ENCODE results near the gene CHMP6. TPM values are rescaled to one million over a fixed set of nuclear protein-coding genes. Genes with fewer than 3 reads are reported as not detected.
A peak's percentile ranks its signal among the peaks of the same experiment; 100 is the strongest.

CHMP6 gene
- total RNA-seq: 19.5 TPM
- long read RNA-seq, transcript CHMP6-201 (8 exons, 1,664 nt): major isoform, 72 of 82 reads
- long read RNA-seq, partial matches to known transcripts: 3 of 82 reads
- long read RNA-seq, other reads (novel, unspliced or antisense): 6 of 82 reads

GRCh38 chr17:80991645-80992076 is at the start of gene CHMP6:
Gene CHMP6, plus strand, starts transcription at chr17:80991841. Its CDS starts 78 bp downstream, at chr17:80991919.
- ATAC-seq (peak; percentile 73), DNase-seq (peak; percentile 91)
- intact Hi-C loops (cut with micrococcal nuclease): no loop called here

GRCh38 chr17:80942423-80943345 is 49.0 kb upstream of the CHMP6 start:
- DNase-seq (peak; percentile 96), ATAC-seq (peak; percentile 95)
- intact Hi-C loops (cut with micrococcal nuclease): no loop called here

DNA sequence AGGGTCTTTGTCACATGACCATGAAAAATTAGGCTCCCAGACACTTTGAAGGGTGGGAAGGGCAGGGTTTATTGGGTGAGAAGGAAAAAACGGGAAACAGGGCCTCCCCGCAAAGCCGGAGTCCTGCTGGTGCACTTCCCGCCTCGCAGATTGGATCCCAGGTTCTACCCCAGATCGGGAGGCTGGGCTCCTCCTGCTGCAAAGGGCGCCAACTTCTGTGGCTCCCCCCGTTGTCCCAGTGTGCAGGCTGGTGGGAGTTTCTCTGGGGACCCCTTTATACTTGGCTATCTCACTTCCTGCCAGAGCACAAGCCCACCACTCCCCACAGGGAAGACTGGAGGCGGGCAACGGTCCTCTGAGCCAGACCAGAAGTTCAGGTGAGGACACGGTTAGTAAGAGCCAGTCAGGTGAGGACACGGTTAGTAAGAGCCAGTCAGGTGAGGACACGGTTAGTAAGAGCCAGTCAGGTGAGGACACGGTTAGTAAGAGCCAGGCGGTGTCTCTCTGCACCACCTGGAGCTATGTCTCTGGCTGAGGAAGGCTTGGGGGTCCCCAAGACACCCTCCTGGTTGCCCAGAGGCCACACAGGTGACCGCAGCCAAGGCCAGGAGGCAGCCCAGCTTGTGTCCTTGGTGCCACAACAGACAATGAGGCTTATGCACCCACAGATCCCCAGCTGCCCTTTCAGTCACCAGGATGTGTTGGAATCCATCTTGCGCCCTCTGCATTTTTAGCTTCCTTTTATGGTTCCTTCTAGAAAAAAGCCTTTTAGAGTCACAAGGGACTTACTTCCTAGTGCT is 48.1 kb upstream of the CHMP6 start:
- intact Hi-C loops (cut with micrococcal nuclease): no loop called here
- ATAC-seq (no peak), DNase-seq (peak; percentile 12)

DNA sequence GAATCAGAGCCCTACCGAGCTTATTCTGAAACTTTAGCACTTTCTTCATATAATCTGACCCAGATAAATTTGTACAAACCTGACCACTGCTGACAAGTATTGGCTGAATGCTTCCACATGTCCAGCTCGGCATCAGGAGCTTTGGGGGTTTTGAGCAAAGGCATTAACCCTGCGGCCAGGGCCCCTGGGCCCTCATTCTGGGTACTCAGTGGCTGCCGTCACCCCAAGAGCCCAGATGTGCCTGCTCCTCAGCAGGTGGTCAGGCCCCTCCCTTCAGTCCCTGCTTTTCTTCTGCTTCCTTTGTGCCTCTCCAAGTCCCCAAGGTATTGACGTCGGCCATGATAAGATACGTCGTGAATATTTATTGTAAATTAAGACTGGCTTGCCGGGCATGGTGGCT is 47.3 kb upstream of the CHMP6 start:
- intact Hi-C loops (cut with micrococcal nuclease): no loop called here
- ATAC-seq: no peak
- peak; percentile 17 for DNase-seq

GRCh38 chr17:80945736-80946135 is 45.9 kb upstream of the CHMP6 start:
- intact Hi-C loops (cut with micrococcal nuclease): no loop called here
- DNase-seq (no peak), ATAC-seq (no peak)

DNA sequence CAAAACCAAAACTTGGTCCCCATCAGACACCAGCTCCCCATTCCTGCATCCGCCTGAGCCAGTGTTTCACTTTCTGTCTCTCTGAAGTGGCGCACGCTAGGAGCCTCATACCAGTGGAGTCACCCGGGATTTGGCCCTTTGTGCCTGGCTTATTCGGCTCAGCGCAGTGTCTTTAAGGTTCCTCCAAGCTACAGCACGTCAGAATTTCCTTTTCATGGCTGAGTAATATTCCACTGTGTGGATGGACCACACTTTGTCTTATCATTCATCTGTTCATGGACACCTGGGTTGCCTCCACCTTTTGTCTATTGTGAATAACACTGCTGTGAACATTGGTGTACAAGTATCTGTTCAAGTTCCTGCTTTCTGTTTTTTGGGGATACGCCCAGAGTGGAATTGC is 45.2 kb upstream of the CHMP6 start:
- no peak for DNase-seq
- no peak for ATAC-seq
- intact Hi-C loops (cut with micrococcal nuclease): no loop called here

GRCh38 chr17:80947200-80947940 is 44.3 kb upstream of the CHMP6 start:
- intact Hi-C loops (cut with micrococcal nuclease): no loop called here
- no peak for ATAC-seq
- no peak for DNase-seq

GRCh38 chr17:80948019-80948975 is 43.3 kb upstream of the CHMP6 start:
- intact Hi-C loops (cut with micrococcal nuclease): no loop called here
- ATAC-seq: no peak
- DNase-seq: peak; percentile 35

- peak; percentile 19 for DNase-seq
- ATAC-seq: peak; percentile 8
- intact Hi-C loops (cut with micrococcal nuclease): no loop called here
Measured at GRCh38 chr17:80948976-80949450, 42.6 kb upstream of the CHMP6 start.

GRCh38 chr17:80949451-80950421 is 41.9 kb upstream of the CHMP6 start:
- intact Hi-C loops (cut with micrococcal nuclease): no loop called here
- peak; percentile 30 for DNase-seq
- peak; percentile 54 for ATAC-seq

DNA sequence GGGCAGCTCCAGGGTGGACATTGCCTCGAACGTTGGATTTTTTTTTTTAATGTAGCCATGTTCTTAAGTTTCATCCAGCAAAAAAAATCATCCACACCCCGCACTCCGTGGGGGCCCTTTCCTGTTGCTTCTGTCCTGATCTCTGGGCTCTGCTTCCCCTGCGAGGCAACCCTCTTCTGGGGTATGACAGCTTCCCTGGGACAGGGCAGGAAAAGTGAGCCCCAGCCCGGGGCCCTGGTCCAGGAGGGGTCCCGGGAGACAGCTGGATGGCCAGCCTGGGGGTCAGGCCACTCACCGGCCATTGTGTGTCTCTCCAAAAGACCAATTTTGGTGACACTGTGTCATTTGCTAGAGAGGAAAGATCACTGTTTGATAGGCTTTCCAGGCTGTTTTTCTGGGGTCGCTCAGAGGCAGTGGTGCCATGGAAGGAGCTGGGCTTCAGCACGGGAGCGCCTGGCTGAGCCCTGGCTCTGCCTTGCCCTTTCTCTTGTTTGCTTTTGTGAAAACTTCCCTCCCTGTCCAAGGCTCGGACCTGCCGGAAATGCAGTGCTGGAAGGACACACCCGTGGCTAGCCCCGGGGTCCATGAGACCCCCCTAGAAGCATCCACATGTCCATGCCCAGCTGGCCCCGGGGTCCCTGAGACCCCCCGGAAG is 41.0 kb upstream of the CHMP6 start:
- DNase-seq (no peak), ATAC-seq (no peak)
- intact Hi-C loops (cut with micrococcal nuclease): no loop called here

- intact Hi-C loops (cut with micrococcal nuclease): no loop called here
- peak; percentile 15 for DNase-seq
- ATAC-seq: no peak
Measured at GRCh38 chr17:80951121-80952090, 40.2 kb upstream of the CHMP6 start.

- intact Hi-C loops (cut with micrococcal nuclease): no loop called here
- ATAC-seq: no peak
Measured at GRCh38 chr17:80952291-80952690, 39.4 kb upstream of the CHMP6 start.

DNA sequence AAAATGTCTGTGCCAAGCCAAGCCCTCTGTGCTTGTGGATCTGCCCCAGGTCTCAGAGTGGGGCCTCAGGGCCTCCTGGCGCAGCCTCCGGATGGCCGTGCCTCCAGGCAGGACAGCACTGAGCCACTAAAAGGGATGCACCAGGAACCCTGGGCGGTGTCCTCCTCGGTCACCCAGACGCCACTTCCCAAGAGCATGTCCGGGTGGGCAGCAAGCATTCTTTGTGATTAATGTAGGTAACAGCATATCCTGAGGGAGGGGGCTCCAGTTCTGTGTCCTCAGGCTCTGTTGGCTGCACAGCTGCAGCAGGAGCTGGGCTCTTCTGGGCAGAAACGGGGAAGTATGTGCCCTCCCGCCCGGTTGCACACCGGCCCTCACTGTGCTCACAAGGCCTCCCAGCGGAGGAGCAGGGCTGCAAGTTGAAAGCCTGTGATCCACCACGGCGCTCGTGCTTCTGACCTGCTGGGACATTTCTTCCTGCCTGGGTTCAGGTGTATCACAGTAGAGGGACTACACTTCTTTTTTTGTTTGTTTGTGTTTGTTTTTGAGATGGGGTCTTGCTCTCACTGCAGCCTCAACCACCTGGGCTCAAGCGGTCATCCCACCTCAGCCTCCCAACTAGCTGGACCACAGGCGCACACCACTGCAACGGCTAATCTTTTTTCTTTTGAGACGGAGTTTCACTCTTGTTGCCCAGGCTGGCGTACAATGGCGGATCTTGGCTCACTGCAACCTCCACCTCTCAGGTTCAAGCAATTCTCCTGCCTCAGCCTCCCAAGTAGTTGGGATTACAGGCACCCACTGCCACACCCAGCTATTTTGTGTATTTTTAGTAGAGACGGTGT is 37.9 kb upstream of the CHMP6 start:
- DNase-seq (no peak), ATAC-seq (no peak)
- intact Hi-C loops (cut with micrococcal nuclease): no loop called here

More at GRCh38 chr17:80952291-80952690, 39.4 kb upstream of the CHMP6 start:
- DNase-seq: peak; percentile 15

All from left ventricle myocardium superior (tissue), 1 donor.